Bronchus fibroblast of lung (primary cell): Measurements from ENCODE around the gene C11orf98. TPM values are rescaled to one million over a fixed set of nuclear protein-coding genes. Genes with fewer than 3 reads are reported as not detected.

Source experiments
- total RNA-seq: library from RNA; depleted of rRNA; stranded (reverse); fragments of >200 nt; gene quantifications from 2 replicates; pipeline ENCODE4 v1.2.3, GENCODE V29; 2015

Gene C11orf98
- total RNA-seq, result 128 and 158 TPM in 2 replicates

GRCh38 chr11:62665075-62665598, at the start of gene C11orf98, which contains the start of gene CSKMT:
Gene C11orf98, minus strand, starts transcription at chr11:62665210. Its CDS starts 41 bp downstream, at chr11:62665169.
Gene CSKMT, plus strand, starts transcription at chr11:62665312. Its CDS starts 568 bp downstream, at chr11:62665880.

DNA sequence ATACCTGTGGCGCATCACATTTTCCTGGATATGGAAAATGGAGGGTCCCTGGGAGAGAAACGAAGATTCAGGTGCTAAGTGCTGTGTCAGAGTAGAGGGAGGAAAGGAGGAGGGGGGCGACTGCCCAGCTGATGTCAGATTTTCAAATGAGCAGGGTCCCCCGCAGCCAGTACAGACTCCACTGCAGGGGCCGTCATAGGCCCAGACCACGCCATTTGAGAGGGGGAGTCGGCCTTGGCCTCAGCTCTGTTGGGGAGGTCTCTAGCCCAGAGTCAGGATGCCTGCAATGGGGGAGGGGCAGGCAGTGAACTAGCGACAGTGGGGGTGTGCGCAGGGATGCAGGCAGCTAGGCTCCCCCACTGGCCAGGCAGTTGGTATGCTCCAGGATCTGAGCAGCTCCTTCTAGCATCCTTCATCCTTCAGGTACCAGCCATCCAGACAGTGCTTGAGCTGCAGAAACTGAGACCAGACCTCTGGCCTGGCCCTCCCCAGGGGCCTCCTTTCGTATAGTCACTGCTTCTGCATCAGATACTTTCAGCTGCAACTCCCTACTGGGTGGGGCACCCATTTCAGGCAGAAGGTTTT, 42.4 kb upstream of the C11orf98 start, which contains the start of the genes BSCL2 and GNG3:
TSS of gene BSCL2 (minus strand) at position 148 of the 585 bp plus-strand sequence. CDS start 229 bp downstream, outside the sequence.
TSS of gene GNG3 (plus strand) at position 400 of the 585 bp plus-strand sequence. CDS start 620 bp downstream, outside the sequence.

DNA sequence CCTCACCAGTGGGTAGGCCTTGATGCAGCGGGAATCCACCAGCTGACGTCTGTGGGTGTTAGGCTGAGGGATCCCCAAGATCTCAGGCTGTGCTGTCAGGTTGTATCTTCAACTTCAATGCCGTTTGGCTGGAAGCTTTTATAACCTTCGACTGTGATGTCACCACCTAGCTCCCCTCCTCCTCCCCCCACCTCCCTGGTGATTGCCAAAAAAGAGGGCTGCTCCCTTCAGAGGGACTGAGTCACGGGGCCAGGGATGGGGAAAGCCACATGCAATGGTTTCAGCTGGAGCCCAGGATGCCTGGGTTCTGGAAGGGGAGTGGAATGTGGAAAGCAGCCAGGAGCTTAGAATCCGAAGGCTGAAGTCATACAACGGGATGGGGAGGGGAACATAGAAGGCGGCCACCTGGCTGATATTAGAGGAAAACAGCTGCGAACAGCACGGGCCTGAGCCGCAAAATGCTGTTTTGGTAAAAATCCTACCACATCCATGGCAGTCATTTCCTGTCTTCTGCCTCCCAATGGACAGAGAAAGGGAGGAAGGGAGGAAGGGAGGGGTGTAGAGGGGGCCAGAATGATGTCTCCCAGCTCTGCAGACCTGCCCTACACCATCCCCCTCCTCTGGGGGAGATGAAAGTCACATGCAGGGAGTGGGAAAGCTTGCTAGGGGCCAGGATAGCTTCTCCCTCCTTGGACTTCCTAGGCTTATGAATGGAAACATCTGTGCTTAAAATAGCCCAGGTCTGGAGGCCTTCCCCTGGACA, 24.6 kb upstream of the C11orf98 start, which contains the start of gene LRRN4CL:
TSS of gene LRRN4CL (minus strand) at position 110 of the 763 bp plus-strand sequence. CDS start 1,022 bp downstream, outside the sequence.

GRCh38 chr11:62678770-62679696, 14.0 kb upstream of the C11orf98 start, which contains the start of gene UBXN1:
Gene UBXN1, minus strand, starts transcription at chr11:62679073. Its CDS starts 150 bp downstream, at chr11:62678923.

DNA sequence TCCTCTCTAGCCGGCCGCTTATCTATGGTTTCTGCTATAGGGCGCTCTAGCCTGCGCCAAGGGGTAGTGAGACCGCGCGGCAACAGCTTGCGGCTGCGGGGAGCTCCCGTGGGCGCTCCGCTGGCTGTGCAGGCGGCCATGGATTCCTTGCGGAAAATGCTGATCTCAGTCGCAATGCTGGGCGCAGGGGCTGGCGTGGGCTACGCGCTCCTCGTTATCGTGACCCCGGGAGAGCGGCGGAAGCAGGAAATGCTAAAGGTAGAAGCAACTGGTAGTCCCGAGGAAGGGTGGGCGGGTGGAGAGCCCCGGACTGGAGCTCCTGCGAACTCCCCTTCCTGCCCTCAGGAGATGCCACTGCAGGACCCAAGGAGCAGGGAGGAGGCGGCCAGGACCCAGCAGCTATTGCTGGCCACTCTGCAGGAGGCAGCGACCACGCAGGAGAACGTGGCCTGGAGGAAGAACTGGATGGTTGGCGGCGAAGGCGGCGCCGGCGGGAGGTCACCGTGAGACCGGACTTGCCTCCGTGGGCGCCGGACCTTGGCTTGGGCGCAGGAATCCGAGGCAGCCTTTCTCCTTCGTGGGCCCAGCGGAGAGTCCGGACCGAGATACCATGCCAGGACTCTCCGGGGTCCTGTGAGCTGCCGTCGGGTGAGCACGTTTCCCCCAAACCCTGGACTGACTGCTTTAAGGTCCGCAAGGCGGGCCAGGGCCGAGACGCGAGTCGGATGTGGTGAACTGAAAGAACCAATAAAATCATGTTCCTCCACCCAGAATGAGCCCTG, 6.8 kb upstream of the C11orf98 start, which contains the start of the genes LBHD1 and UQCC3:
TSS of gene LBHD1 (minus strand) at position 660 of the 782 bp plus-strand sequence. CDS start 2,236 bp downstream, outside the sequence.
TSS of gene UQCC3 (plus strand) at position 66 of the 782 bp plus-strand sequence. CDS start at position 139, 73 bp downstream.

DNA sequence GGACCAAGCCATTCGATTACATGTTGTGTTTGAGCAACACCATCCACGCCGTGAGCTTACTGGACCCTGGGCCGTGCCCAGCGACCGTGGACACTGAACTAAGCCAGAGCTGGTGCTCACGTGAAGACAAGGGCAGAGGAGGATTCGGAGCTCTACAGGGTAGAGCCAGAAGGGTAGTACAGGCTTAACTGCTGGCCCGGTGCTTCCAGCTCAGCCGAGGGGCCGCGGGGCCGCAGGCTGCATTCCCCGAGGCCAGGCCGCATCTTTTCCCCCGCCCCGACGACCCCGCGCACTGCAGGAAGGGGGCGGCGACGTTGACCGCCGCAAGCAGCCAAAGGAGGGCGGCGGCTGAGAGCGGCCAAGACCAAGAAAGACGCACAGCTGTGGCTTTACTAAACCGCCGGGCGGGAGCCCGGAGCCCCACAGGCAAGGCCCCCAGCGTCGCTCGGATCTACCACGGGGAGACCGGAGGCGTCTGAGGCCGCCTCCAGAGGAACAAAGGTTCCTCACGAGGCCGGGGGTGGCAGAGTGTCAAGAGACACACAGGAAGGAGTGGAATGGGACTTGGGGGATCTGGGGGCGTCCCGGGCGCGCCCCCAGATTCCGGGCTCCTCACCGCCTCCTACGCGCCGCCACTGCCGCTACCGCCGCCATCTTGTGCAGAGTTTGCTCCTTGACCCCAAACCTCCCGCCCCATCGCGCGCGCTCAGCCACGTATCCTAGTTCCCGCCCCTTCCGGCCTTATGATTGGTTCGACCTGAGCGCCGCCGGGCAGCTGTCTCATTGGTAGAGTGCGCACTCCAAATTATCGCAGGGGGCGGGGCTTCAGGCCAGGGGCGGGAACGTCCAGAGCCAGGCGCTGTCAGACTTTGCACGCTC, 18.8 kb downstream of the C11orf98 start, which contains the start of gene GANAB:
TSS of gene GANAB (minus strand) at position 668 of the 879 bp plus-strand sequence. CDS start at position 654, 14 bp downstream.

GRCh38 chr11:62621567-62622470, 43.2 kb downstream of the C11orf98 start, which contains the start of gene B3GAT3:
Gene B3GAT3, minus strand, starts transcription at chr11:62621986. Its CDS starts 39 bp downstream, at chr11:62621947.

Other genes with a start within 250 kb of the C11orf98 start
- gene SCGB1A1, start 246.2 kb downstream of the C11orf98 start, total RNA-seq, result not detected in 2 replicates
- gene AHNAK, start 118.4 kb downstream of the C11orf98 start, total RNA-seq, result 205 and 218 TPM in 2 replicates
- gene EEF1G, start 91.3 kb downstream of the C11orf98 start, total RNA-seq, result 1,643 and 1,652 TPM in 2 replicates
- 8.2 and 9.8 TPM in 2 replicates for gene TUT1, start 73.7 kb downstream of the C11orf98 start, total RNA-seq
- gene MTA2, start 63.3 kb downstream of the C11orf98 start, total RNA-seq, result 107 and 108 TPM in 2 replicates
- gene EML3, start 52.4 kb downstream of the C11orf98 start, total RNA-seq, result 15.3 and 21.4 TPM in 2 replicates
- gene ROM1, start 52.0 kb downstream of the C11orf98 start, total RNA-seq, result 1.9 and 4.7 TPM in 2 replicates
- gene B3GAT3, start 43.2 kb downstream of the C11orf98 start, total RNA-seq, result 41.5 and 45.9 TPM in 2 replicates
- 203 and 209 TPM in 2 replicates for gene GANAB, start 18.6 kb downstream of the C11orf98 start, total RNA-seq
- 21.4 and 22.7 TPM in 2 replicates for gene INTS5, start 11.9 kb downstream of the C11orf98 start, total RNA-seq
- 12.2 and 13.8 TPM in 2 replicates for gene CSKMT, start 102 bp upstream of the C11orf98 start, total RNA-seq
- 12.1 and 14.3 TPM in 2 replicates for gene UQCC3, start 6.5 kb upstream of the C11orf98 start, total RNA-seq
- 4.9 and 9.1 TPM in 2 replicates for gene LBHD1, start 7.1 kb upstream of the C11orf98 start, total RNA-seq
- 126 and 148 TPM in 2 replicates for gene UBXN1, start 13.9 kb upstream of the C11orf98 start, total RNA-seq
- 10.0 and 10.9 TPM in 2 replicates for gene LRRN4CL, start 24.3 kb upstream of the C11orf98 start, total RNA-seq
- 55.0 and 63.4 TPM in 2 replicates for gene BSCL2, start 42.2 kb upstream of the C11orf98 start, total RNA-seq
- gene GNG3, start 42.5 kb upstream of the C11orf98 start, total RNA-seq, result not detected in 2 replicates
- 6.1 and 7.0 TPM in 2 replicates for gene HNRNPUL2, start 62.2 kb upstream of the C11orf98 start, total RNA-seq
- gene TTC9C, start 63.3 kb upstream of the C11orf98 start, total RNA-seq, result 29.6 and 35.1 TPM in 2 replicates
- gene ZBTB3, start 89.0 kb upstream of the C11orf98 start, total RNA-seq, result 9.4 and 10.7 TPM in 2 replicates
- 157 and 185 TPM in 2 replicates for gene POLR2G, start 96.4 kb upstream of the C11orf98 start, total RNA-seq
- 17.7 and 22.0 TPM in 2 replicates for gene TAF6L, start 106.2 kb upstream of the C11orf98 start, total RNA-seq
- 57.7 and 59.3 TPM in 2 replicates for gene TMEM179B, start 122.2 kb upstream of the C11orf98 start, total RNA-seq
- gene TMEM223, start 126.8 kb upstream of the C11orf98 start, total RNA-seq, result 40.3 and 41.2 TPM in 2 replicates
- 20.5 and 26.0 TPM in 2 replicates for gene NXF1, start 140.2 kb upstream of the C11orf98 start, total RNA-seq
- gene STX5, start 166.8 kb upstream of the C11orf98 start, total RNA-seq, result 43.2 and 45.8 TPM in 2 replicates
- not detected in 2 replicates for gene TEX54, start 167.6 kb upstream of the C11orf98 start, total RNA-seq
- gene WDR74, start 174.4 kb upstream of the C11orf98 start, total RNA-seq, result 47.9 and 56.0 TPM in 2 replicates
- 168 and 174 TPM in 2 replicates for gene SLC3A2, start 215.7 kb upstream of the C11orf98 start, total RNA-seq